GM18858 (cell line): Measurements from ENCODE around the gene TMEM98.
"Not testable (repeated sequence)": the region's sequence is repeated elsewhere in the genome, so short reads cannot be mapped to it uniquely, and the experiment has no call there.

Experiments used
- ATAC-seq: cut with Tn5 transposase; IDR thresholded peaks from one replicate; pipeline ENCODE4 v1.9.1; 2021; ENCODE audit not compliant: unreplicated experiment

Gene TMEM98

GRCh38 chr17:32976605-32977004, 48.7 kb downstream of the TMEM98 start:
- no peak for ATAC-seq

- no peak for ATAC-seq
Observed at GRCh38 chr17:32980230-32980629, 52.3 kb downstream of the TMEM98 start.

DNA sequence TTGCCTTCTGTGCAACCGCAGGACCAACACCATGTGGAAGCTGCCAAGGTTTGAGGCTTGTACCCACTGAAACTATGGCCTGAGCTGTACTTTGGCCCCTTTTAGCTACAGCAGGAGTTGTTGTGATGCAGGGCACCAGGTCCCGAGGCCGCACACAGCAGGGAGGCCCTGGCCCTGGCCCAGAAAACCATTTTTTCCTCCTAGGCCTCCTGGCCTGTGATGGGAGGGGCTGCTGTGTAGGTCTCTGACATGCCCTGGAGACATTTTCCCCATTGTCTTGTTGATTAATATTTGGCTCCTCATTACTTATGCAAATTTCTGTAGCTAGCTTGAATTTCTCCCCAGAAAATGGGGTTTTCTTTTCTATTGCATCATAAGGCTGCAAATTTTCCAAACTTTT, 53.7 kb downstream of the TMEM98 start:
- ATAC-seq = not testable (repeated sequence)

DNA sequence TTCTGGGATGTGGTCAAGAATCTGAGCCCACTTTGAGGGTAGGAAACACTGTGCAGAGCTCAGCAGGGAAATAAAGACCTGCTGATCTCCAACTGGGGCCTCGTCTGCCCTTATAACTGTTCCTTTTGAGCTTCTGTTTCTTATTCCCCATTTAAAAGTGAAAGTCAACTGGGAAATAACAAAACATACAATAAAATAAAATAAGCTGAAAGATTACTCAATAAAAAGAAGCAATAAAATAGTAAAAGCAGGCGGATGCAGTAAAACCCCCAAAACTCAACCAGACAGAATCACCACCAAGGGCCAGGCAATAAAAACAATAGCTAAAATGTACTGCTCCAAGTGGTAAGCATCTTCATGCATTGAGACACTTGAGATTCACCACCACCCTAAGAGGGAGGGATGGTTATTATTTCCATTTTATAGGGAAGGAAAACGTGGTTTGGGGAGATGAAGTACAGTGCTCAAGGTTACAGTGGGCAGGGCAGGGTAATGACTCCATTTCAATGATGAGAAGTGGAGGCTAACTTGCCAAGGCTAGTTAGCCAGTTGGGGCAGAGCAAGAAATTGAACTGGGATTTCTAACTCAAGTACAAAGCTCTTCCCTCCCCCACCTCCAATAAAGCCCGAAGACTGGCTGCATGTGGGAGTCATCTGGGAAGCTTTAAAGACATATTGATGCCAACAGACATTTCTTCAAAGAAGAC, 57.2 kb downstream of the TMEM98 start:
- no peak for ATAC-seq

DNA sequence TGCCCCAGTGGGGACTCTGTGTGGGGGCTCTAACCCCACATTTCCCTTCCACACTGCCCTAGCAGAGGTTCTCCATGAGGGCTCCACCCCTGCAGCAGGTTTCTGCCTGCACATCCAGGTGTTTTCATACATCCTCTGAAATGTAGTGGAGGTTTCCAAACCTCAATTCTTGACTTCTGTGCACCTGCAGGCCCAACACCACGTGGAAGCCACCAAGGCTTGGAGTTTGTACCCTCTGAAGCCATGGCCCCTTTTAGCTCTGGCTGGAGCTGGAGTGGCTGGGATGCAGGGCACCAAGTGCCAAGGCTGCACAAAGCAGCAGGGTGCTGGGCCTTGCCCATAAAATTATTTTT, 59.5 kb downstream of the TMEM98 start:
- not testable (repeated sequence) for ATAC-seq

DNA sequence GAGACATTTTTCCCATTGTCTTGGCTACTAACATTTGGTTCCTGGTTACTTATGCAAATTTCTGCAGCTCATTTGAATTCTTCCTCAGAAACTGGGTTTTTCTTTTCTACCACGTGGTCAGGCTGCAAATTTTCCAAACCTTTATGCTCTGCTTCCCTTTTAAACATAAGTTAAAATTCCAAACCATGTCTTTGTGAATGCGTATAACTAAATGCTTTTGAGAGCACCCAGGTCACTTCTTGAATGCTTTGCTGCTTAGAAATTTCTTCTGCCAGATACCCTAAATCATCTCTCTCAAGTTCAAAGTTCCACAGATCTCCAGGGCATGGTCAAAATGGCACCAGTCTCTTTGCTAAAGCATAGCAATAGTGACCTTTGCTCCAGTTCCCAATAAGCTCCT, 59.9 kb downstream of the TMEM98 start:
- ATAC-seq = not testable (repeated sequence)

DNA sequence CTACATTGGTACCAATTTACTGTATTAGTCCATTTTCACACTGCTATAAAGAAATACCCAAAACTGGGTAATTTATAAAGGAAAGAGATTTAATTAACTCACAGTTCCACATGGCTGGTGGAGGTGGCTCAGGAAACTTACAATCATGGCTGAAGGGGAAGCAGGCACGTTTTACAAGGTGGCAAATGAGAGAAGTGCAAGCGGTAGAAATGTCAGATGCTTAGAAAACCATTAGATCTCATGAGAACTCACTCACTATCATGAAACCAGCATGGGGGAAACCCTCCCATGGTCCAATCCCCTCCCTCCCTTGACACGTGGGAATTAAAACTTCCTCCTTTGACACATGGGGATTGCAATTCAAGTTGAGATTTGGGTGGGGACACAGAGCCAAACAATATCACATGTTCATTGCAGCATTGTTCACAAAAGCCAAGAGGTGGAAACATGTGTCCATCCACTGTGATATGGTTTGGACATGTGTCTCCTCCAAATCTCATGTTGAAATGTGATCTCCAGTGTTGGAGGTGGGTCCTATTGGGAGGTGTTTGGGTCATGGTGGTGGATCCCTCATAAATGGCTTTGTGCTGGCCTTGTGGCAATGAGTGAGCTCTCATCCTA, 60.6 kb downstream of the TMEM98 start:
- no peak for ATAC-seq

- ATAC-seq = no peak
Observed at GRCh38 chr17:32992321-32993033, 64.5 kb downstream of the TMEM98 start.

DNA sequence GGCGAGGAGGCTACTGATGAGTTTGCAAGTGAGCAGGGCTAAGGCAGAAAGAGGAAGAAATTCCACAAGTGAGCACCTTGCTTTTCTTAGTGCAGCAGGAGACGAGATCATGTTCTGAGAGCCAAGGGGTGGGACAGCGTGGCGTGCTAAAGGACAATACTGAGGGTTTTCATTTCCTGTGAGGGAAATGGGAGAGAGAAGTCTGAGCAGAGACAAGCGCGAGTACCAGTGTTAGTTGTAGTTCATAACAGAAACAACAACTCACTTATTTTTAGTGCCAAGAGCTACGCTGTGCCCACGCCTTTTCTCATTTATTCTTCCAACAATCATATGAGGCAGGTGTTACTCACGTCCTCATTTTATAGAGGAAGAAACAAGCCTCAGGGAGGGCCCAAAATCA, 66.0 kb downstream of the TMEM98 start:
- ATAC-seq = no peak
